T-cell (primary cell): ENCODE data around the gene HYDIN. TPM values are rescaled to one million over a fixed set of nuclear protein-coding genes. Genes with fewer than 3 reads are reported as not detected.

Experiments used
- ATAC-seq, 4 experiments: fragments of 200-7000 bp in 3 of 4; fragments of 150-1000 bp in 1 of 4; cut with Tn5 transposase; replicated peaks in 1 of 4; 1 replicate in 3 of 4; 2 replicates in 1 of 4; pipeline ENCODE4 v1.10.0; 2021; ENCODE audit warnings: moderate library complexity in 3 of 4, mild to moderate bottlenecking in 2 of 4, moderate number of reproducible peaks in 1 of 4
- CTCF ChIA-PET, 2 donors: fragments of 300-600 bp; sonication (Branson Sonifier 250); formaldehyde crosslinking; loops; one replicate each; lab custom pipeline; 2022; ENCODE audit warnings: antibody characterized with exemption in 2 of 2; lab: Charles Lee
- POLR2A ChIA-PET, 2 donors: fragments of 300-600 bp; sonication (Branson Sonifier 250); formaldehyde crosslinking; loops; one replicate each; lab custom pipeline; 2022; ENCODE audit warnings: antibody characterized with exemption in 2 of 2; lab: Charles Lee
- DNase-seq, 35 experiments: peaks; one replicate each; pipeline versions ENCODE4 v3.0.0 to v3.0.0-alpha.2; 2013 to 2023
- H3K27ac ChIP-seq: one replicate; pipeline ENCODE4 v1.5.1; 2013; ENCODE audit warnings: low read length
- H3K27me3 ChIP-seq, 2 experiments: replicated peaks in 1 of 2; 1 replicate in 1 of 2; 2 replicates in 1 of 2; pipeline versions ENCODE4 v1.6.1 to v1.7.0; 2013; ENCODE audit warnings: low read length in 1 of 2, mixed read lengths in 1 of 2; ENCODE audit not compliant: control insufficient read depth in 2 of 2, insufficient read depth in 2 of 2; ENCODE audit errors: extremely low read depth in 1 of 2
- H3K36me3 ChIP-seq, 2 donors: 1 replicate in 1 of 2; 2 replicates in 1 of 2; pipeline versions ENCODE4 v1.6.1 to v1.7.0; 2013; ENCODE audit warnings: low read length in 1 of 2; ENCODE audit not compliant: control insufficient read depth in 2 of 2, insufficient read depth in 1 of 2; ENCODE audit errors: extremely low read depth in 1 of 2
- H3K4me1 ChIP-seq, 2 experiments: 1 replicate in 1 of 2; 2 replicates in 1 of 2; pipeline versions ENCODE4 v1.6.1 to v1.7.0; 2013; ENCODE audit warnings: low read length in 2 of 2, mixed read lengths in 1 of 2; ENCODE audit not compliant: insufficient read depth in 2 of 2, control insufficient read depth in 1 of 2; ENCODE audit errors: extremely low read depth in 1 of 2
- H3K4me3 ChIP-seq, 2 donors: 1 replicate in 1 of 2; 2 replicates in 1 of 2; pipeline versions ENCODE4 v1.5.1 to v1.7.0; 2013; ENCODE audit warnings: mild to moderate bottlenecking in 2 of 2, low read length in 1 of 2, moderate library complexity in 1 of 2; ENCODE audit not compliant: control insufficient read depth in 1 of 2; ENCODE audit errors: extremely low read depth in 1 of 2
- H3K9me3 ChIP-seq: 2 replicates; pipeline ENCODE4 v1.7.0; 2013
- H3K27ac Mint-ChIP-seq, 2 donors: one replicate each; pipeline ENCODE4 v1.8.0; 2020 to 2021; ENCODE audit warnings: mild to moderate bottlenecking in 2 of 2, mixed read lengths in 2 of 2
- H3K27me3 Mint-ChIP-seq, 2 donors: one replicate each; pipeline ENCODE4 v1.8.0; 2021 to 2022; ENCODE audit warnings: mixed read lengths in 2 of 2
- H3K36me3 Mint-ChIP-seq: one replicate; pipeline ENCODE4 v1.8.0; 2021; ENCODE audit warnings: mixed read lengths
- H3K4me1 Mint-ChIP-seq, 3 donors: one replicate each; pipeline ENCODE4 v1.8.0; 2020 to 2022; ENCODE audit warnings: mixed read lengths in 3 of 3, mild to moderate bottlenecking in 1 of 3
- H3K4me3 Mint-ChIP-seq, 3 donors: one replicate each; pipeline ENCODE4 v1.8.0; 2020 to 2022; ENCODE audit warnings: mild to moderate bottlenecking in 3 of 3, mixed read lengths in 3 of 3, moderate library complexity in 3 of 3
- H3K9me3 Mint-ChIP-seq, 3 donors: one replicate each; pipeline ENCODE4 v1.8.0; 2020 to 2022; ENCODE audit warnings: mixed read lengths in 3 of 3
- WGBS: methylation state at CpG from one replicate; pipeline ENCODE4 v1.1.5; 2013; ENCODE audit warnings: missing lambda C conversion rate; ENCODE audit not compliant: insufficient coverage; 5-methylcytosine and 5-hydroxymethylcytosine counted together
- total RNA-seq, 35 experiments: library from RNA in 6 of 35; stranded (reverse) in 6 of 35; fragments of 120-200 nt in 1 of 35; gene quantifications; one replicate each; pipeline versions ENCODE4 v1.2.1 to v1.2.4 and lab custom pipeline; 2013 to 2026

The HYDIN gene
- total RNA-seq (1 to 10 TPM in 1 of 5 donors, under 1 TPM in 2, not detected in 2; 0.41 to 1.2 (median 0.73) TPM), total RNA-seq (lab: John Stamatoyannopoulos, UW) (0 to 0.49 (median 0) reads per million in 29 experiments)
- 0.15 TPM for total RNA-seq (2013)

DNA sequence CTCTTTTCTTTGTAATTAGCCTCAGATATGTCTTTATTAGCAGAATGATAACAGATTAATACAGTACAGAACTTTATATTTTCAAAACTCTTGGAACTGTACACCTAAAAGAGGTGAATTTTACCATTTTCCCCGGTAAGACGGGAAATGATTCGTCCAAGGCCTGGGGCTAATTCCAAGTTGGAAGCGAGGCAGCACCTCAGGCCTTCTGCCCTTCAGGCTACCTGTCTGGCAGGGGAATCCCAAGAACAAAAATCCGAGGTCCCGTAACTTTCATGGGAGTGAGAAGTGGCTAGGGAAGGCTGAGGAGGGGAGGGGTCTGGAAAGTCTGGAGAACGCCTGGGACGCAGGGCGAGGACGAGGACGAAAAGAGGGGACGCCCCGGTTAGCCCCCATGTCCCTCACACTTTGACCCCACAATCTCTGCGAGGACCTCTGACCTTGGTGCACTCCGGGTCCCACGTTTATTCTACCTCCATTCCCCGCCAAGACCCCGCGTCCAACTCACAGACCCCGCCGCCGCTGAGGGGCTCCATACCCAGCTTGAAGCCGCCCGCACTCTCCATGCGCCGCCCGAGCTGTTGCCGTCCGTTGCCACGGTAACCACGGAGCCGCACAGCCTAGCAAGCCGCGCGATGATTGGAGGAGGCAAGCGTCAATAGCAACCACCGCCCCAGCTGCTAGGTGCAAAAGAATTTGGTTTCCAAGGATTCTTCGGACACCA lies at the start of gene HYDIN:
Gene HYDIN (minus strand): TSS at position 601 of the 724 bp plus-strand sequence. CDS start 43,827 bp downstream, outside the sequence.
- Histone ChIP-seq H3K36me3 (no peaks in the 10 kb centered on the region), H3K9me3 (no peaks in the 10 kb centered on the region), H3K27me3 (peaks cover 0 to 13% of the 10 kb centered on the region in 2 experiments), H3K4me3 (no peak within 1 kb of the TSS), H3K4me1 (no peaks in the 10 kb centered on the region), H3K27ac (no peak within 1 kb of the TSS)
- H3K9me3 Mint-ChIP-seq = peaks cover 11 to 41% (median 28%) of the 10 kb centered on the region in 3 donors
- DNase-seq = peak in 8 of 35 experiments; percentile 2 to 15 (median 3)
- ATAC-seq = no peak
- no peaks in the 10 kb centered on the region for H3K4me1 Mint-ChIP-seq
- H3K27me3 Mint-ChIP-seq = peaks cover 38 to 45% of the 10 kb centered on the region in 2 donors
- H3K36me3 Mint-ChIP-seq = peaks cover 4% of the 10 kb centered on the region
- ChIA-PET CTCF (no interaction called here), POLR2A (no interaction called here)
- peak within 1 kb of the TSS in 1 of 2 donors; percentile 25 for H3K27ac Mint-ChIP-seq
- 24% methylated on average over 27 of the region's 38 CpGs for WGBS
- H3K4me3 Mint-ChIP-seq = no peak within 1 kb of the TSS

GRCh38 chr16:71276589-71277334 lies 46.2 kb upstream of the HYDIN start:
- no peaks in the 10 kb centered on the region for H3K27me3 ChIP-seq
- H3K9me3 ChIP-seq = no peaks in the 10 kb centered on the region
- ChIA-PET POLR2A (no interaction called here), CTCF (no interaction called here)
- ATAC-seq (no peak), DNase-seq (no peak)
- no peaks in the 10 kb centered on the region for H3K4me1 Mint-ChIP-seq
- H3K36me3 Mint-ChIP-seq = peaks cover 9% of the 10 kb centered on the region
- H3K27me3 Mint-ChIP-seq = no peaks in the 10 kb centered on the region
- no peak overlapping the region for H3K27ac Mint-ChIP-seq
- peaks cover 13 to 18% (median 14%) of the 10 kb centered on the region in 3 donors for H3K9me3 Mint-ChIP-seq
- H3K4me3 ChIP-seq = no peak overlapping the region
- H3K27ac ChIP-seq = no peak overlapping the region
- H3K4me3 Mint-ChIP-seq = no peak overlapping the region
- no peaks in the 10 kb centered on the region for H3K36me3 ChIP-seq
- 86% methylated on average over 3 of the region's 4 CpGs for WGBS
- no peaks in the 10 kb centered on the region for H3K4me1 ChIP-seq

DNA sequence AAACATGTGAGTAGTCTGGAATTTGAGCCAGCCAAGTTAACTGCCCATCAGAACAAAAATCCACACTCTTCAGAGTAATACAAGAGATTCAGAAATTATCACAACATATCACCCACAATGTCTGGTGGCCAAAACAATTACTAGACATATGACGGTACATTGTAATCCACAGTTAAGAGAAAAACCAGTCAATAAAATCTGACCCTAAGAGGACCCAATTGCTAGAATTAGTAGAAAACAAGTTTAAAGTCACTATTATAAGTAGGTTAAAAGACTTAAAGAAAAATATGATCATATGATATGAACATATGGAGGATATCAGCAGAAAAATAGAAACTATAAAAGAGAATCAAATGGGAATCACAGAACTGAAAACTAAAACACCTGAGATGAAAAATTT lies 42.9 kb upstream of the HYDIN start:
- ATAC-seq (no peak), DNase-seq (no peak)
- Histone ChIP-seq H3K9me3 (no peaks in the 10 kb centered on the region), H3K27ac (no peak overlapping the region), H3K4me3 (no peak overlapping the region), H3K4me1 (no peaks in the 10 kb centered on the region), H3K27me3 (no peaks in the 10 kb centered on the region), H3K36me3 (no peaks in the 10 kb centered on the region)
- Mint-ChIP-seq H3K4me3 (no peak overlapping the region), H3K27ac (no peak overlapping the region), H3K36me3 (peaks cover 10% of the 10 kb centered on the region), H3K27me3 (peaks cover 7 to 11% of the 10 kb centered on the region in 2 donors), H3K9me3 (peaks cover 13 to 15% (median 14%) of the 10 kb centered on the region in 3 donors), H3K4me1 (no peaks in the 10 kb centered on the region)
- ChIA-PET POLR2A (no interaction called here), CTCF (no interaction called here)
- no CpG with 5 or more reads among the region's 1 CpG for WGBS

GRCh38 chr16:71264299-71264698 lies 33.8 kb upstream of the HYDIN start:
- H3K27ac Mint-ChIP-seq = no peak overlapping the region
- ChIA-PET POLR2A (no interaction called here), CTCF (no interaction called here)
- peaks cover 38 to 43% of the 10 kb centered on the region in 2 donors for H3K27me3 Mint-ChIP-seq
- H3K4me3 Mint-ChIP-seq = no peak overlapping the region
- DNase-seq (no peak), ATAC-seq (no peak)
- WGBS = no CpG with 5 or more reads among the region's 3 CpGs
- H3K27me3 ChIP-seq = no peaks in the 10 kb centered on the region
- H3K4me1 ChIP-seq = peaks cover 0 to 4% of the 10 kb centered on the region in 2 experiments
- H3K4me3 ChIP-seq = no peak overlapping the region
- no peaks in the 10 kb centered on the region for H3K9me3 Mint-ChIP-seq
- H3K36me3 Mint-ChIP-seq = no peaks in the 10 kb centered on the region
- H3K27ac ChIP-seq = no peak overlapping the region
- H3K9me3 ChIP-seq = no peaks in the 10 kb centered on the region
- no peaks in the 10 kb centered on the region for H3K36me3 ChIP-seq
- peaks cover 0 to 4% (median 0%) of the 10 kb centered on the region in 3 donors for H3K4me1 Mint-ChIP-seq

GRCh38 chr16:71263582-71263981 lies 33.1 kb upstream of the HYDIN start:
- H3K36me3 ChIP-seq = no peaks in the 10 kb centered on the region
- H3K27ac Mint-ChIP-seq = no peak overlapping the region
- DNase-seq = no peak
- 100% methylated on average over 1 of the region's 3 CpGs for WGBS
- CTCF ChIA-PET = no interaction called here
- no peaks in the 10 kb centered on the region for H3K36me3 Mint-ChIP-seq
- no peaks in the 10 kb centered on the region for H3K9me3 ChIP-seq
- no peaks in the 10 kb centered on the region for H3K27me3 ChIP-seq
- POLR2A ChIA-PET = no interaction called here
- no peak overlapping the region for H3K27ac ChIP-seq
- H3K9me3 Mint-ChIP-seq = no peaks in the 10 kb centered on the region
- H3K4me3 Mint-ChIP-seq = no peak overlapping the region
- no peak overlapping the region for H3K4me3 ChIP-seq
- H3K4me1 ChIP-seq = peaks cover 0 to 9% of the 10 kb centered on the region in 2 experiments
- ATAC-seq = no peak
- H3K27me3 Mint-ChIP-seq = peaks cover 40 to 41% of the 10 kb centered on the region in 2 donors
- peaks cover 0 to 6% (median 0%) of the 10 kb centered on the region in 3 donors for H3K4me1 Mint-ChIP-seq

GRCh38 chr16:71262391-71262790 lies 31.9 kb upstream of the HYDIN start:
- ATAC-seq = no peak
- POLR2A ChIA-PET = no interaction called here
- Mint-ChIP-seq H3K4me1 (peaks cover 0 to 6% (median 0%) of the 10 kb centered on the region in 3 donors), H3K4me3 (no peak overlapping the region), H3K9me3 (no peaks in the 10 kb centered on the region), H3K27ac (no peak overlapping the region), H3K27me3 (peaks cover 32 to 39% of the 10 kb centered on the region in 2 donors), H3K36me3 (no peaks in the 10 kb centered on the region)
- Histone ChIP-seq H3K4me3 (no peak overlapping the region), H3K36me3 (no peaks in the 10 kb centered on the region), H3K9me3 (no peaks in the 10 kb centered on the region), H3K27me3 (no peaks in the 10 kb centered on the region), H3K27ac (no peak overlapping the region), H3K4me1 (peaks cover 0 to 16% of the 10 kb centered on the region in 2 experiments)
- CTCF ChIA-PET = no interaction called here
- no CpG with 5 or more reads among the region's 5 CpGs for WGBS
- no peak for DNase-seq
